Stimulated activated CD8-positive, alpha-beta memory T cell treated with anti-CD3 and anti-CD28 coated beads, Interleukin-12 subunit alpha, Interleukin-12 subunit beta, amount 100 ng/mL, for 1 hour (primary cell): ENCODE data around the gene CHD2.

Experiments used
- DNase-seq: peaks from one replicate; pipeline ENCODE4 v3.0.0-alpha.2; 2020; ENCODE audit warnings: low read depth

The CHD2 gene

GRCh38 chr15:93070132-93070531 lies 170.0 kb downstream of the CHD2 start:
- no peak for DNase-seq

GRCh38 chr15:93070551-93071296 lies 170.6 kb downstream of the CHD2 start:
- no peak for DNase-seq

GRCh38 chr15:93071469-93071936 lies 171.4 kb downstream of the CHD2 start:
- no peak for DNase-seq

GRCh38 chr15:93072011-93072410 lies 171.9 kb downstream of the CHD2 start:
- DNase-seq = no peak

- DNase-seq = no peak
These were observed 172.6 kb downstream of the CHD2 start for GRCh38 chr15:93072411-93073394.

GRCh38 chr15:93073465-93073952 lies 173.4 kb downstream of the CHD2 start:
- DNase-seq = no peak

GRCh38 chr15:93074599-93074998 lies 174.5 kb downstream of the CHD2 start:
- DNase-seq = no peak

- DNase-seq = no peak
These were observed 176.1 kb downstream of the CHD2 start for GRCh38 chr15:93076217-93076616.

GRCh38 chr15:93076875-93077274 lies 176.8 kb downstream of the CHD2 start:
- DNase-seq = no peak
